Endothelial cell of umbilical vein (primary cell): ENCODE measurements around the gene USF2. TPM values are rescaled to one million over a fixed set of nuclear protein-coding genes. Genes with fewer than 3 reads are reported as not detected.
"Not testable (repeated sequence)": the region's sequence is repeated elsewhere in the genome, so short reads cannot be mapped to it uniquely, and the experiment has no call there.

Source experiments
- BruUV-seq: library from RNA; stranded (reverse); fragments of 400-500 nt; replicated peaks from 2 replicates; lab custom pipeline; 2021; lab: Mats Ljungman, UMichigan
- CTCF ChIA-PET: fragments of 300-600, 350-600 bp; sonication (Branson Sonifier 250); formaldehyde crosslinking; loops from one replicate; lab custom pipeline; 2021; ENCODE audit warnings: antibody characterized with exemption, inconsistent platforms; lab: Charles Lee
- POLR2A ChIA-PET: fragments of 300-600, 350-600 bp; sonication (Branson Sonifier 250); formaldehyde crosslinking; loops from one replicate; lab custom pipeline; 2021; ENCODE audit warnings: antibody characterized with exemption, inconsistent platforms; lab: Charles Lee
- DNase-seq: peaks from one replicate; pipeline ENCODE4 v3.0.0-alpha.2; 2011; ENCODE audit warnings: low read depth, low spot score
- FAIRE-seq: peaks from 2 replicates; lab custom pipeline; 2011; peaks lifted over from hg19 to GRCh38; lab: Jason Lieb, UNC
- H2AFZ ChIP-seq: 2 replicates; pipeline ENCODE4 v1.6.0; 2012; ENCODE audit warnings: low read depth, low read length, control low read depth, inconsistent platforms
- H3K27ac ChIP-seq: 2 replicates; pipeline ENCODE4 v1.5.1; 2011; ENCODE audit warnings: low read depth, mild to moderate bottlenecking, control low read depth, low read length, moderate library complexity; ENCODE audit not compliant: insufficient read depth
- H3K27me3 ChIP-seq, 2 experiments: 2 replicates each; pipeline versions ENCODE4 v1.6.0 to v1.6.1; 2011; ENCODE audit warnings: low read length in 2 of 2, mixed read lengths in 1 of 2; ENCODE audit not compliant: control insufficient read depth in 2 of 2, insufficient read depth in 2 of 2
- H3K36me3 ChIP-seq, 2 experiments: 2 replicates in 1 of 2; 3 replicates in 1 of 2; pipeline ENCODE4 v1.5.1; 2011; ENCODE audit warnings: low read length in 2 of 2, mild to moderate bottlenecking in 1 of 2, moderate library complexity in 1 of 2; ENCODE audit not compliant: control insufficient read depth in 2 of 2, insufficient read depth in 2 of 2; ENCODE audit errors: extremely low read depth in 1 of 2
- H3K4me1 ChIP-seq: 3 replicates; pipeline ENCODE4 v1.5.1; 2011; ENCODE audit warnings: mild to moderate bottlenecking, low read length; ENCODE audit not compliant: control insufficient read depth, insufficient read depth; ENCODE audit errors: extremely low read depth
- H3K4me2 ChIP-seq: 2 replicates; pipeline ENCODE4 v1.6.1; 2011; ENCODE audit warnings: low read length, control low read depth, mixed read lengths; ENCODE audit not compliant: insufficient read depth
- H3K4me3 ChIP-seq, 3 experiments: fragments of 200-600 bp in 1 of 3; sonication (generic), shearing (Covaris generic) in 1 of 3; replicated peaks in 1 of 3; 2 replicates each; pipeline ENCODE4 v1.5.1; 2011 to 2016; ENCODE audit warnings: control low read depth in 3 of 3, low read length in 3 of 3, mild to moderate bottlenecking in 2 of 3, inconsistent platforms in 1 of 3, low read depth in 1 of 3, moderate library complexity in 1 of 3; ENCODE audit not compliant: insufficient read depth in 1 of 3
- H3K79me2 ChIP-seq: 2 replicates; pipeline ENCODE4 v1.6.0; 2012; ENCODE audit warnings: low read length, inconsistent platforms; ENCODE audit not compliant: control insufficient read depth, insufficient read depth
- H3K9ac ChIP-seq: replicated peaks from 2 replicates; pipeline ENCODE3; 2011; ENCODE audit warnings: low read length, control low read depth; ENCODE audit not compliant: insufficient read depth; ENCODE audit errors: extremely low read depth
- H3K9me1 ChIP-seq: replicated peaks from 3 replicates; pipeline ENCODE4 v1.6.0; 2011; ENCODE audit warnings: mild to moderate bottlenecking, low read length; ENCODE audit not compliant: control insufficient read depth, insufficient read depth; ENCODE audit errors: extremely low read depth
- H3K9me3 ChIP-seq: replicated peaks from 2 replicates; pipeline ENCODE4 v1.5.1; 2012; ENCODE audit warnings: low read length, inconsistent platforms; ENCODE audit not compliant: control insufficient read depth, insufficient read depth
- H4K20me1 ChIP-seq: replicated peaks from 2 replicates; pipeline ENCODE3; 2011; ENCODE audit warnings: mild to moderate bottlenecking, low read length; ENCODE audit not compliant: control insufficient read depth, insufficient read depth; ENCODE audit errors: extremely low read depth
- CTCF ChIP-seq, 2 donors: IDR thresholded peaks; 1 replicate in 1 of 2; 2 replicates in 1 of 2; pipeline ENCODE4 v1.5.1; 2011; ENCODE audit warnings: low read length in 2 of 2, mild to moderate bottlenecking in 2 of 2, moderate library complexity in 2 of 2, control low read depth in 1 of 2, inconsistent platforms in 1 of 2, low read depth in 1 of 2; ENCODE audit not compliant: insufficient read depth in 1 of 2; ENCODE audit errors: extremely low read depth in 1 of 2
- EZH2 ChIP-seq: IDR thresholded peaks from 2 replicates; pipeline ENCODE4 v1.6.1; 2012; ENCODE audit warnings: borderline replicate concordance, low read depth, mild to moderate bottlenecking, moderate library complexity, low read length, inconsistent platforms; ENCODE audit not compliant: severe bottlenecking
- FOS ChIP-seq: IDR thresholded peaks from 2 replicates; pipeline ENCODE4 v1.6.1; 2011; ENCODE audit warnings: mild to moderate bottlenecking, low read length, moderate library complexity, borderline replicate concordance; ENCODE audit not compliant: insufficient read depth
- GATA2 ChIP-seq: IDR thresholded peaks from 2 replicates; pipeline ENCODE4 v1.7.0; 2011; ENCODE audit warnings: low read depth, mild to moderate bottlenecking, moderate library complexity, mixed read lengths, low read length; ENCODE audit not compliant: insufficient read length, insufficient read depth
- JUN ChIP-seq: IDR thresholded peaks from 2 replicates; pipeline ENCODE4 v1.6.1; 2011; ENCODE audit warnings: borderline replicate concordance, low read depth; ENCODE audit not compliant: insufficient read length, insufficient read depth
- MAX ChIP-seq: IDR thresholded peaks from 2 replicates; pipeline ENCODE4 v1.6.1; 2011; ENCODE audit not compliant: insufficient read depth, insufficient read length
- MYC ChIP-seq: IDR thresholded peaks from one replicate; pipeline ENCODE4 v1.6.1; 2011; ENCODE audit warnings: mild to moderate bottlenecking, low read depth, low read length
- POLR2A ChIP-seq: IDR thresholded peaks from 2 replicates; pipeline ENCODE4 v1.6.1; 2012; ENCODE audit warnings: low read depth, mild to moderate bottlenecking, control low read depth, low read length
- POLR2AphosphoS5 ChIP-seq: IDR thresholded peaks from 2 replicates; pipeline ENCODE4 v1.6.1; 2012; ENCODE audit warnings: low read depth, mild to moderate bottlenecking, control low read depth, low read length, moderate library complexity; ENCODE audit not compliant: insufficient read depth
- dilution Hi-C: fragments of 300-500 bp; cut with MboI; formaldehyde crosslinking; loops from one replicate; pipeline ENCODE4 v1.15.0; 2019; ENCODE audit warnings: low sequenced_read_pairs; ENCODE audit not compliant: extremely low pct_ligation_motif_present
- intact Hi-C: fragments of 100-400 bp; cut with micrococcal nuclease; formaldehyde crosslinking; loops from one replicate; pipeline ENCODE4 v1.10.0; 2022
- polyA plus RNA-seq, 4 experiments: library from polyadenylated mRNA; depleted of rRNA in 3 of 4; stranded (reverse) in 3 of 4; unstranded in 1 of 4; fragments of >200 nt; gene quantifications; 2 replicates each; pipeline versions ENCODE4 v1.2.1 to v1.2.3, GENCODE V29; 2011 to 2012; ENCODE audit warnings: missing spikeins in 1 of 4
- total RNA-seq: library from RNA; stranded (reverse); gene quantifications from 2 replicates; pipeline ENCODE4 v1.2.3, GENCODE V29; 2021

USF2 gene
- total and polyA plus RNA-seq, 2 donors (not counting 3 experiments of a cell fraction or from before 2014, with no cell fraction given): 75.0 to 76.8 TPM

GRCh38 chr19:35220315-35220921, 48.3 kb upstream of the USF2 start:
- intact Hi-C loops: no loop called here
- Histone ChIP-seq H3K79me2 (no peaks in the 10 kb centered on the region), H3K9me3 (no peaks in the 10 kb centered on the region), H3K9ac (no peak overlapping the region), H3K27ac (no peak overlapping the region), H3K4me2 (no peak overlapping the region), H3K4me1 (no peaks in the 10 kb centered on the region), H3K36me3 (no peaks in the 10 kb centered on the region), H3K9me1 (no peaks in the 10 kb centered on the region), H3K4me3 (no peak overlapping the region), H2AFZ (no peak overlapping the region), H3K27me3 (peaks cover 0 to 2% of the 10 kb centered on the region in 2 experiments), H4K20me1 (no peaks in the 10 kb centered on the region)
- DNase-seq (peak; percentile 9), FAIRE-seq (no peak)
- CTCF ChIA-PET: no interaction called here
- no TSS peak for BruUV-seq
- TF ChIP-seq POLR2A: no peak
- no peak for TF ChIP-seq MYC
- TF ChIP-seq CTCF (IDR thresholded peaks at IDR 0.05; ENCODE audit: extremely low read depth in 1 of 2, insufficient read depth in 1 of 2, low read depth in 1 of 2, low read length in 2 of 2): no peak
- TF ChIP-seq GATA2: no peak
- no peak for TF ChIP-seq EZH2
- TF ChIP-seq POLR2AphosphoS5: no peak
- TF ChIP-seq FOS: no peak
- TF ChIP-seq MAX: no peak
- TF ChIP-seq JUN: no peak
- POLR2A ChIA-PET: no interaction called here
- dilution Hi-C loops: no loop called here

DNA sequence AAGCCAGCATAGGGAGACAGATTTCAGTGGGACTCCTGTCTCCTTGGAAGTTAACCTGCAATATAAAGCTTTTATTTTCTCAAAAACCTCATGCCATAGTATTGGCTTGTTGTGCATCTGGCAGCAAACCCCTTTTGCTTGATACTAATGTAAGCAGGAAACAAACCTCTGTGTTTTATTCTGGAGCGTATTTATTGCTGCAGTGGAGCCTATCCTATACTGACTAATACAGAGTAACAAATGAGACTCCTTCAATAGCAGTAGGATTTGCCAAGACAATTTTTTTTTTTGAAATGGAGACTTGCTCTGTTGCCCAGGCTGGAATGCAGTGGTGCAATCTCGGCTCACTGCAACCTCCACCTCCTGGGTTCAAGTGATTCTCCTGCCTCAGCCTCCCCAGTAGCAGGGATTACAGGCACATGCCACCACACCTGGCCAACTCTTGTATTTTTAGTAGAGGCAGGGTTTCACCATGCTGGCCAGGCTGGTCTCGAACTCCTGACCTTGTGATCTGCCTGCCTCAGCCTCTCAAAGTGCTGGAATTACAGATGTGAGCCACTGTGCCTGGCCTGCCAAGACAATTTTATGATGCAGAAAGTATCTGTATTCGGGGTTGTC, 47.7 kb upstream of the USF2 start:
- H3K9me1 ChIP-seq, BruUV-seq, intact Hi-C loops, FAIRE-seq, H3K4me2 ChIP-seq, H3K4me1 ChIP-seq, H3K27ac ChIP-seq, POLR2A ChIA-PET, H3K36me3 ChIP-seq, CTCF ChIA-PET, H3K79me2 ChIP-seq, dilution Hi-C loops, H3K9ac ChIP-seq, H3K4me3 ChIP-seq, H3K27me3 ChIP-seq, H2AFZ ChIP-seq, H3K9me3 ChIP-seq, H4K20me1 ChIP-seq, DNase-seq: not testable (repeated sequence)
